ENCODE results near the gene NIPAL4.
"Not testable (repeated sequence)": the region's sequence is repeated elsewhere in the genome, so short reads cannot be mapped to it uniquely, and the experiment has no call there.

The NIPAL4 gene

DNA sequence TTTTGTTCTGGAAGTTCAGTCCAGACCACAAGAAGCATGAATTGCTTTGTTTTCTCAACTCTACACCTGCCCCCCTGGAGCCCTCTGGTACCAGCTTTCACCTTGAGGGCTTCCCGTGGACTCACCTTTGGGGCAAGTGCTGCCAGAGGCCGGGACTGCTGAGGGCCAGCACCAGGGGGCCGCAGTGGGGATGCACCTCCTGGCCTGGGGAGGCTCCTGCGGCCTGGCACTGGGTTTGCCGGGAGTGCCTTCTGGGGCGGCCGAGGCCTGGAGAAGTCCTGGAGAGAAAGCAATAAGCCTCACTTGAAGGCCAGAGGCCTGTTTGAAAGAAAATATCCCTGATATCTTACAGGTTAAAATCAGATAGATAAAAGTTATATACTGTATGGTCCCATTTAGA, 21.7 kb downstream of the NIPAL4 start:
- FAIRE-seq (no peak), DNase-seq (ENCODE audit: extremely low spot score, insufficient read length, low read depth) (no peak)

DNA sequence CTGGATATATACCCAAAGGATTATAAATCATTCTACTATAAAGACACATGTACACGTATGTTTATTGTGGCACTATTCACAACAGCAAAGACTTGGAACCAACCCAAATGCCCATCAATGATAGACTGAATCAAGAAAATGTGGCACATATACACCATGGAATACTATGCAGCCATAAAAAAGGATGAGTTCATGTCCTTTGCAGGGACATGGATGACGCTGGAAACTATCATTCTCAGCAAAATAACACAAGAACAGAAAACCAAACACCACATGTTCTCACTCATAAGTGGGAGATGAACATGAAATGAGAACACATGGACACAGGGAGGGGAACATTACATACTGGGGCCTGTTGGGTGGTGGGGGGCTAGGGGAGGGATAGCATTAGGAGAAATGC, 22.7 kb downstream of the NIPAL4 start:
- DNase-seq (ENCODE audit: extremely low spot score, insufficient read length, low read depth); FAIRE-seq: not testable (repeated sequence)

DNA sequence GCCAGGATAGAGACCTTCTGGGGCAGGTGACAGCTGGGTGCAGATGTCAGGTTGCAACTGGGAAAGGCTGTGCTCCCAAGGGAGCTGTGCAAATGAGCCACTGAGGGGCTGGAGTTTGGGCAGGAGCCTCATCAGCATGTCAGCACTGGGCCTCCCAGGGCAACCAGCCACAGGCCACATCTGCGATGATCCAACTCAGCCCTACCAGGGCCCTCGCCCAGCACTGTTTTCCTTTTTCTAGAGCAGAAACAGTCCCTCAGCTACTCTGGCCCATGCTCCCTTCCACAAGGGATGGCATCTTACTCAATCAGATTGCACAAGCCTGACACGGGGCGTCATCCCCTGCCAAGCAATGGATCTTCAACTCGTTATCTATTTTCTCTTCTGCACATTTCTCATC, 24.8 kb downstream of the NIPAL4 start:
- DNase-seq (ENCODE audit: extremely low spot score, insufficient read length, low read depth) (no peak), FAIRE-seq (no peak)

DNA sequence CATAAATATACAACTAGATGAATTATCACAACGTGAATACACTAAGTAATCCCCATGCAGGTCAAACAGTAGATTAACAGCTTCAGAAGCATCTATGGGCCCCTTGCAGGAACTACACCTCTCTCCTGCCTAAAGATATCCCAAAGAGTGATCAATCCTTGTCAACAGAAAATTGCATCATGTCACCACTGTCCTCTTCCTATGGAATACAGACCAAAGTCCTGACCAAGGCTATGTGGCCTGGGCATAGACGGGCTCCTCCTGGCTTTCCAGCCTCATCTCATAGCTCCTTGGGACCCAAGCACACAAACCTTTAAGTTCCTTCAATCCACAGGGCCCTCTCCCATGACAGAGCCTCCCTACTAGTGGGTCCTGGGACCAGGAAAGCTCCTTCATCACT, 25.3 kb downstream of the NIPAL4 start:
- DNase-seq (ENCODE audit: extremely low spot score, insufficient read length, low read depth) = no peak
- FAIRE-seq = no peak

DNA sequence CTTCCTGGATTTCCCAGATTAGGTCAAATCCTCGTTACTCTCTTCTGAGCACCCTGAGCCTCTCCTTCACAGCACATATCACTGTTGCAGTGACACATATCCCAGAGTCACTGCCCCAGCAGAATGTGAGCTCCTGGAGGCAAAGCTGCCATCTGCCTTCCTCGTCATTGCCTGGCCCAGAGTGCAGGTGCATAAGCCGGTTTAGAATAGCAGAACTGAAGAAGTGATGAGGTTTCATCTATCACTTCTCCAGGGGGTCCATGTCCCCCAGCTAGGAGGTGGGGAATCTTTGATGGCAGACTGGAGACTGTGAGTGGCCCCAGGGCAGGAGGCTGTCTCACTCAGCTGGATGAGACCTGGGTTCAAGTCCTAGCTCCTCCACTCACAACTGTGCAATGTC, 25.8 kb downstream of the NIPAL4 start:
- DNase-seq (ENCODE audit: extremely low spot score, insufficient read length, low read depth) (no peak), FAIRE-seq (no peak)

DNA sequence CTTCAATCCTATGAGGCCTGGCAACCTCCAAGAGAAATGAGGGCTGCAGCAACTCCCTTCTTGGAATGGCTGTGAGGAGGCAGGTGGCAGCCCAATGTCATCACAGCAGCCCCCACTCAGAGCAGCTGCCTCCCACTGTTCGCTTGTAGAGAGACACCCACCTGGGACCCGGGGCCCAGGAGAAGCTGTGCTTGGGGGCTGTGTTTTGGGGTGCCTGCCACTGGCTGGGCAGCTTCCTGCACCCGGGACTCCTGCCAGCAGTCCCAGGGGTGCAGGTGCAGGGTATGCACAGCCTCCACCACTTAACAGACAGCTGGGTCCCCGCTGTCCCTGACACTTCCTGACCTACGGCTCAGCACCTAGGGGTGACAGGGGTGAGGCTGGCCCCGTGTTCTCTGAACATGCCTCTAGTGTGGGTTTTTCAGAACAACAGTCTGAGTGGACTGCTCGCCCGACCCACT, 26.2 kb downstream of the NIPAL4 start:
- no peak for FAIRE-seq

DNA sequence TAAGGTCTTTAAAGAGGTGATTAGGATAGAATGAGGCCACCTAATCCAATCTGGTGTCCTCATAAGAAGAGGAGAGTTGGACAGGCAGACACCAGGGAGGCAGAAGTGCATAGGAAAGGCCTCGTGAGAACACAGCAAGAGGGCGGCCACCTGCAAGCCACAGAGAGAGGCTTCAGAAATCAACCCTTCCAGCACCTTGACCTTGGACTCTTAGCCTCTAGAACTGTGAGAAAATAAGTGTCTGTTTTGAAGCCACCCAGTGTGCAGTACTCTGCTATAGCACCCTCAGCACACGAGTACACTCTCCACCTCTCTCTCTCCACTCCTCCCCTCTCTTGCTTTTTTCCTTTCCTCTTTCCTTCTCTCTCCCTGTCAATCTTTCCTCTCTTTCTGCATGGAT, 26.8 kb downstream of the NIPAL4 start:
- DNase-seq (ENCODE audit: extremely low spot score, insufficient read length, low read depth) = no peak
- FAIRE-seq = peak; percentile 9

More for the DNA sequence above, 26.2 kb downstream of the NIPAL4 start:
- no peak for DNase-seq (ENCODE audit: extremely low spot score, insufficient read length, low read depth)

DNA sequence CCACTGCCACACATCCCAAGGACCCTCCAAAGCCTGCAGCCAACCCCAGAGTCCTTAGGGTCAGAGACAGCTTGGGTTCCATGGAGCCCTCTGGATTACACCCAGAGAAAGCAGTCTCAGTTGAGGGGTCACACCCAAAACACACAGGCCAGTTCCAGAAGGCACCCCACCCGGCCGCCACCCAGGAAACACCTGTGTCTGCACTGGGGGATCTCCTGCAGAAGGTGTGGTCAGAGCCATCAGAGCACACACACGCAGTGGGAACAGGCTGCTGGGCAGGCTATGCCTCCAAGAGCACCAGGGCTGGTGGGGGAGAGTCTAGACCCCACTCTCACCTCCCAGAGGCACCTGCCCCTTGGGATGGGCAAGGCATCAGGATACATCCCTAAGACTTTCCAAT, 27.3 kb downstream of the NIPAL4 start:
- no peak for FAIRE-seq
- no peak for DNase-seq (ENCODE audit: extremely low spot score, insufficient read length, low read depth)

DNA sequence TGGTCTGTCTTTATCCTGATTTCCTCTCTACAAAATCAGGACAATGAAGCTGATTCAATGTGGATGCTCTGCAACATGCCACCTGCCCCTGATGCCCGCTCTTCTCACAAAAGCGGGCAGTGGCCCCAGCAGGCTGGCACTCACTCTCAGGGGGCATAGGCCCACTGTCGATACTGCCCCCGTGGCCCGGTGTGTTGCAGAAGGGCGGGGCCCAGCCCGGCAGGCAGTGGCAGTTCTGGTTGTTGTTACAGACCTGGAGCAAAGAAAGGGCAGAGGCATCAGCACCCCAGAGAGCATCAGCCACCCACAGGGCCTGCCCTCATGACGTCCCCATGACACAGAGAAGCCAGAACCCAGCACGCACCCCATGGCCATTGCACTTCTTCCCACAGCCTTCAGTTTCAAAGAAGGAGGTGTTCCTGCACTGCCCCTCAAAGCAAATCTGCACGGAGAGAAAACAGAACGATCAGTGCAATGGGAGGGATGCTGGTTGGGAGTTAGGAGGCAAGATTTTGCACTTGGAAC, 31.5 kb downstream of the NIPAL4 start:
- no peak for DNase-seq (ENCODE audit: extremely low spot score, insufficient read length, low read depth)
- FAIRE-seq = no peak

DNA sequence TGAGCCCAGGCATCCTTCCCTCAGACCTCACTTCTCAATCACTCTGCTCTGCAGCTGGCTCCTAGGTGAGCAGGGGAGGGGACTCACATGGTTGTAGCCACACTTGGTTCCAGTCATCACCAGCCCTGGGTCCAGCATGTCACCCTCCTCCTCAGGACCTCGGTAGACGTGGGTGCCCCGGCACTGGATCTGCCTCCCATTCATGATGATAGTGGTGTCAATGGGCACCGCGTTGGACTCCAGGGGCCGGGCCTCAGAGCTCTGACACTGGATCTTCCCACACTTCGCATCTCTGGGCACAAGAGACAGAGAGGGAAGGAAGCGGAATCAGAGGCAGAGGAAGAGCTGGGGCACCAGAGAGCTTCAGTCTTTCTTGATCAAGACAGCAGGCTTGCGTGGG, 32.9 kb downstream of the NIPAL4 start:
- DNase-seq (ENCODE audit: extremely low spot score, insufficient read length, low read depth) (no peak), FAIRE-seq (no peak)

DNA sequence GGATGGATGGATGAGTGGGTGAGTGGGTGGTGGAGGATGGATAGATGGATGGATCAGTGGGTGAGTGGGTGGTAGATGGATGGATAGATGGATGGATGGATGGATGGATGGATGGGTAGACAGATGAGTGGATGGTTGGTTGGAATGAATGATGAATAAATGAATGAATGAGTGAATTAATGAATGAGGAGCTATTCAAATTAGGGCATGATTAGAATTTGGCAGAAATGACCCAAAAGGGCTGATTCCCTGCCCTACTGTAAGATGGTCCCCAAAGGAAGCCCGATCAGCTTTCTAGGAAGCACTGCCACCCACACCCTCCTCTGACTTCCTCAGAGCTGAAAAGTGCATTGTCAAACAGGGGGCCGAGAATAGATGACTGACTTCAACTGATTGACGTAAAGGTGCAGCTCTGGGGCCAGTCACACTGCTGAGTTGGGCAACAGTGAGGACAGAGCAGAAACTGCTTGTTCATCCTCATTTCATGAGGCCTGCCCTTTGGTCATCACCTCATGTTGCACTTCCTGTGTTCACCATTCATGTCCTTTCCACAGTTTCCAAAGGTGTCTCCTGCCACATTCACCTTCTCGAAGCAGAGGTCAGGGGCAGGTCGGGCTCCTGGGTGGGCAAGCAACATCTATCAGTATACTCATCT, 34.3 kb downstream of the NIPAL4 start:
- FAIRE-seq (no peak), DNase-seq (ENCODE audit: extremely low spot score, insufficient read length, low read depth) (no peak)

DNA sequence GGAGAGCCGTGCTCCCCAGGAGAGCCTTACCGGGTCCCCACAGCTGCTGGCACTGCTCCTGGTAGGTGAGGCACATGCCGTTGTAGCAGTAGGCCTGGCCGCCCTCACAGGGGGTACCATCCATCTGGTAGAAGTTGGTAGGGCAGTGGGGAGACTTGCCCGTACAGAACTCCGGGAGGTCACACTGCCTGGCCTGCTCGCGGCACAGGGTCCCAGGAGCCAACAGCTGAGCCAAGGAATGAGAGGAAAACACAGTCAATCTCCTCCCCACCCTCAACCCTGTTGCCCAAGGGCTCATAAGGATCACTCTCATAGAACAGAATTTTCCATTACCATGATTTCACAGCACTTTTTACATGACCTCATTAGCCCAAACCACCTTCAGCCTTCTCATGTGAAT, 36.9 kb downstream of the NIPAL4 start:
- DNase-seq (ENCODE audit: extremely low spot score, insufficient read length, low read depth) (no peak), FAIRE-seq (no peak)

DNA sequence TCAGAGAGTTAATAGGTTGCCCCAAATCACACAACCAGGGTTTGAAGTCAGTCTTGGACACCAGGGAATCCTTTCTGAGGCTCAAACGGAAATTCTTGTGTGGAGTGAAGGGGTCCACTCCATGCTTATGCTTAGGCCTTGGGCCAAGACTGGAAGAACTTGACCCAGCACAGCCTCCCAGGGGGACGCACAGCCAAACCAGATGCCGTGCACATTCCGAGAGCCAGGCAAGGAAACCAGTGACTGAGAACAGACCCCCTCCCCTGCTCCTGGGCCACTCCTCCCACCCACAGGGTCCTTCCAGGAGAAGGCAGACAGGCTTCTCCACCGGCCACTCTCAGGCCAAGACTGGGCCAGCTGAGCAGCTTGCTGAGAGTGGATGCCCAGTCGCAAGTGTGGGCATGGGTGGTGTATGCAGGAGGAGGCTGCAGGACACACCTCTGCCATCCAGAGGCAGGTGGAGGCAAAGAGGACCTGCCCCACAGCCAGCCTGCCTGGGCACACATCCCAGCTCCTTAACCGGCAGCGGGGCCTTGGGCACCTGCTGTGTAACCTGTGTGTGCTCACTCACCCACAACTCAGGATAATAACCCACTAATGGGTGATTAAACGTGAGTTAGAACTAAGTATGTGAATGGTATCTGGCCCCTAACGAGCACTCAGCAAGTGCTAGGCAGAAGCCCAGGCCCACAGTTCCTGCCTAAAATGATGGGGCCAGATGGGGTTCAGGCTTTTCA, 38.0 kb downstream of the NIPAL4 start:
- no peak for FAIRE-seq

DNA sequence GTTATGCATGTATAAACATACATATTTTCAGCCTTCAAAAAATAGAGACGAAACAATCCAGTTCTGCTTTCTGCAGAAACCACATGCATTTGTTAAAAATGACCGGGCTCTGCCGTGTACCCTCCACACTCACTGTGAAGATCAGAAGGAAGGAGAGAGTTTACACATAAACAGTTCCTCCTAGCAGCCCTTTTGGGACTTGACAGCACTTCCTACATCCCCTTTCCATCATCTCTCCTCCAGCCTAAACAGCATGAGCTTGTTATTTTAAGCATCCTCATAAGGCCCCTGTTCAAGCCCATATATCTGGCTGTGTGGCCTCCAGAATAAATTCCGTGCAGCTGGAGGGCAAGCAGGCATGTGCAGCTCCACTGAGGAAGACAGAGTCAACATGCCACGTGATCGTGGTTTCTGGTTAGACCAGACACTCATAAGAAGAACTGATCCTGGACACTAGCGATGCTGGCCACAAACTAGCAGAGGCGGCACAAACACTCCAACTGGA, 42.2 kb downstream of the NIPAL4 start:
- DNase-seq (ENCODE audit: extremely low spot score, insufficient read length, low read depth) = peak; percentile 23

More for the DNA sequence above, 38.0 kb downstream of the NIPAL4 start:
- no peak for DNase-seq (ENCODE audit: extremely low spot score, insufficient read length, low read depth)

DNA sequence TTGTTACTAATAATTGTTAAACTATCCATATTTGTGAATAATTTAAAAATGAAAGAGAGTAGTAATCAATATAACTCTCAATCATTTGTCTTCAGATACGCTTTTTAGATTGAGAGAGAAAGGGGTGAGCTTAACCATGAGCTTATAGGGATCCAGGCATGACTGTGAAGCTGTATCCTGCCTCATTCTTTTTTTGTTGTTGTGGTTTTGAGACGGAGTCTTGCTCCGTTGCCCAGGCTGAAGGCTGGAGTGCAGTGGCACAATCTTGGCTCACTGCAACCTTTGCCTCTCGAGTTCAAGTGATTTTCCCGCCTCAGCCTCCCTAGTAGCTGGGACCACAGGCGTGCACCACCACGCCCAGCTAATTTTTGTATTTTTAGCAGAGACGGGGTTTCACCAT, 44.0 kb downstream of the NIPAL4 start:
- FAIRE-seq (no peak), DNase-seq (ENCODE audit: extremely low spot score, insufficient read length, low read depth) (no peak)

More for the DNA sequence above, 42.2 kb downstream of the NIPAL4 start:
- peak; percentile 92 for FAIRE-seq

DNA sequence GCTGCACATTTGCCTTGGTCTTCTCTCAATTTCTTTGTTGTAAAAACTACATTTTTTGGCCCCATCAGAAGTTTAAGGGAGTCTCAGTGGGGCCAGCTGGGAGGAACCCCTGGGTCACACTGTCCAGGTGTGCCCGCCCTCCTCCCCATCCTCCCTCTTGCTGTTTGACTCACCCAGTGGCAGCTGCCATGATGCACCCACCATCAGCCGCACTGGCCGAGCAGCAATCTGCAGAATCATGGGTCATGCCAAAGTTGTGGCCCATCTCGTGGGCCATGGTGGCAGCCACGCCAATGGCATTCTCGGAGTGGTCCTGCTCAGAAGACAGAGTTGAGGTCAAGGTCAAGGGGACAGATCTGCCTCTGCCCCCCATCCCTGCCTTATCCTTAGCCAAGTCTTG, 45.5 kb downstream of the NIPAL4 start:
- DNase-seq (ENCODE audit: extremely low spot score, insufficient read length, low read depth) (no peak), FAIRE-seq (no peak)

DNA sequence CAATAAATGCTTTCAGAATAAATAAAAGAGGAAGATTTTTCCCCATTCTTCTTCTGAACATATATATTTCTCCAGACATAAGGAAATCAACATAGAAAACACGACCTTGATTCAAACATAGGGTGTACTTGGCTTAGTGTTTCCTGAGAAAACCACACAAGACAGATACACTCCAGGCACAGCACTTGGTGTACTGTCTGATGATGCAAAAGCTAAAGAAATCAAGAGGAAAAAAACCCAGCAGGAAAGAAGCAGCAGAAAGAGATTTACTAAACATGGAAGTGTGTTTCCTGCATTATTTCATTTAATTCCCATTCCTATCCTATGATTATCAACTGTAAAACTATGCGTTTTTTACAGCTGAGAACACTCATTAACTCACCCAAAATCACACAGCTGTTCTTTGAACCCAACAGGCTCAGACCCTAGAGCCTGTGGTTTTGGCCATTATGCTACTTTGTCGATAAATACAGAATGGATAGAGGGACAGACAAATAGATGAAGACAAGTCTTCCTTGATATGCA, 46.1 kb downstream of the NIPAL4 start:
- FAIRE-seq = no peak
- no peak for DNase-seq (ENCODE audit: extremely low spot score, insufficient read length, low read depth)

DNA sequence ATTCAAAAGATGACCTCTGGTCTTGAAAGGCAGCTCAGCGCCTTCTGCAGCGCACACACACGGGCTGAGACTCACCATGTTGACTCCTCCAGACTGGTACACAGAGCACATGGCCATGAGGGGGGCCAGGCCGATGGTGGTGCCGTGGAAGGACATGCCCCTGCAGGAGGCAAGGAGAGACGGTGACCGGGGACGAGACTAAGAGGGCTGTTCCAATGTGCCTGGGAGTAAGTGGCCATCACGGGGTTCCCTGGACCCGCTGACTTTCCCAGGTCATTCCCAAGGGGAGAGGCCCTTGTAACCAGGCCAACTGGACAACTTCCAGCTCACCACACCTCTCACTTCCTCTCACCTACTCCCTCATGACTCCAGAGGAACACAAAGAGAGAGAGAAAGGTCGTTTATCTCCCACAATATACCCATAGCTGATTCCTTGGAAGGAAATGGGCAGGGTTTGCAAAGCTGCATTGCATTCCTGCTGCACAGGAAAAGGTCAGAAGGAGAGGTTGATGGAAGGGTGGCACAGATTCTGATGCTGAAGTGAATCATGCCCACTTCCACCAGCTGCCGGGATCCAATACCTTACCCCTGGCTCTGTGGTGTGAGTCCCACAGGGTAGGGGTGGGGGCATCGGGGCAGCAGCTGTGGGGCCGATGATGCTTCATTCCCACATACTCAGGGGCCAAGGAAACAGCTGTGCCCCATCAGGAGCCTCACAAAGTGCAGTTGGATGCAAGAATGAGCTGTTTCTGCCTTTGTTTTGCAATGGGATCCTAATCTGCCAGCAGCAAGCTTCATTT, 47.2 kb downstream of the NIPAL4 start:
- FAIRE-seq (no peak), DNase-seq (ENCODE audit: extremely low spot score, insufficient read length, low read depth) (no peak)

DNA sequence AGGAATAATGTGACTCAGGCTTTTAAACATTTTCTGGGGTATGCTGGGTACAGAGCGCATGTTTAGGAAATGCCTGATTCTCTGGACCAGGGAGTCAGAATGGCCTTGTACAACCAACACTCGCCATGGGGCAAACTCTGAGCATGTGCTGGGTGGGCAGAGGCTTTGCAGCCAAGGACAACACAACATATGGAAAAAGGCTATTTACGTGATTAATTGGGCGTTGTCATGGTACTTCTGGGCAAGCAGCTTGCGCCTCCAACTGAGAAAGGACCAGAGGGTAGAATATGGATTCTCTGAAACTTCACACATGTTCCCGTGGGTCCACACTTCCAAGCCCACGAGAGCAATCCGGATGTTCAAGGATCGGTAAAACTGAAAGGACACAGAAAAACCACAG, 49.1 kb downstream of the NIPAL4 start:
- DNase-seq (ENCODE audit: extremely low spot score, insufficient read length, low read depth) = no peak

DNA sequence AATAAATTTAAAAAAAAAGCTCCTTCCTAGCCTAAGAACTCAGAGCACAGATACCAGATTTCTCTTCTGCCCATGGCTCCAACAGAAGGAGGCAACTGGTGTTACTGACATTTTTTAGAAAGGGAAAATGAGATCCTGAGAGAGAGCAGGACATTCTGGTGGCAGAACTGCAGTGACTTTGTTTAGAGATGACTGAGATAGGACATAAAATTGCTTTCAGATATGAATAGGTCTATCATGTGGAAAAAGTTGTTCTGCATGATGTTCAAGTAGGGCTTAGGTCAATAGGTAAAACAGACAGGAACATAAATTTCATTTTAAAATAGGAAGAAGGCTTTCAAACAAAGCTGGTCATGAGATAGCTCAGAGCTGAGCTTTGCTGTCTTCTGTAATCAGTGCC, 49.6 kb downstream of the NIPAL4 start:
- FAIRE-seq (peak; percentile 41), DNase-seq (ENCODE audit: extremely low spot score, insufficient read length, low read depth) (no peak)

More for the DNA sequence above, 49.1 kb downstream of the NIPAL4 start:
- FAIRE-seq = no peak

Data from GM18507 (cell line).